Measurements from ENCODE around the gene CKMT1A.
"Not testable (repeated sequence)": the region's sequence is repeated elsewhere in the genome, so short reads cannot be mapped to it uniquely, and the experiment has no call there.

CKMT1A gene

DNA sequence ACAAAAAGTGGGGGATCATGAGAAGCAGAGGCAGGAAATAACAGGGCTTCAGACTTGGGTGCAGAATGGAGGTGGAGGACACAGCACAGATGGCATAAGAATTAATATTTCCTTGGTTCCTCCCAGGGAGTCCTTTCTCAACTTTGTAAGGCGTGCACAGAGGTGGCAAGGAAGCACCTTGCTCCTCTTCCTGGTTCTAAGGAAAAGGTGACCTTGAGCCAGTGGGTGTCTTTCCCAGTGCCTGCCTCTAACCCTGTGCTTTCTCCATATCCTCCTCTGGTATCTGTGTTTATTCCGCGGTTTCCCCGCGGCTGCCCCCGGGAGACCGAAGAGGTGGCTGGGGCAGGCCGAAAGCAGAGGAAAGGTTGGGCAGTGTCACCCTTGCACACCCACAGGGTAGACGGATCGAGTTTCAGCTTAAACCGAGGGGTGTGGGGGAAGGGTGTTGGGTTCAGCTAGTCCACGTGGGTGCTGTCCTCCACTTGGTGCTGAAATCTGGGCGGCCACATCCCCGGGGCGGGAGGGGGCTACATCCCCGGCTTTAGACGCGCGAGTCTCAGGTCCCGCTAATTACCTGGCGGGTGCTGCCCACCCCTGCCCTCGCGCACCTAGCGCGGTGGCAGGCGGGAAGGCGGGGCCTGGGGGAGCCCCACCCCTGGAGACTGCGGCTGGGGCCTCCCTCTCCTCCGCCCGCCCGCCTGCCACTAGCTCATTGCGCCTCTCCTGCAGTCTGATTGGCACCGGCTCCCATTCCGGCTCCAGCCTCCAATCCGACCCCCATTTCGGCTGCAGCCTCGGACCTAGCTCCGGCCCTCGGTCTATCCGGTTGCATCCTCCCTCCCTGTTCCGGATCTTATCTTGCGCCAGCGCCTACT, at the start of gene CKMT1A:
CKMT1A (plus strand) TSS at position 712 of the 875 bp plus-strand sequence. CDS start 192 bp downstream, outside the sequence.
- DNase-seq (ENCODE audit: low read depth); H3K4me3 ChIP-seq (replicated peaks; ENCODE audit: low read depth, low read length): not testable (repeated sequence)

DNA sequence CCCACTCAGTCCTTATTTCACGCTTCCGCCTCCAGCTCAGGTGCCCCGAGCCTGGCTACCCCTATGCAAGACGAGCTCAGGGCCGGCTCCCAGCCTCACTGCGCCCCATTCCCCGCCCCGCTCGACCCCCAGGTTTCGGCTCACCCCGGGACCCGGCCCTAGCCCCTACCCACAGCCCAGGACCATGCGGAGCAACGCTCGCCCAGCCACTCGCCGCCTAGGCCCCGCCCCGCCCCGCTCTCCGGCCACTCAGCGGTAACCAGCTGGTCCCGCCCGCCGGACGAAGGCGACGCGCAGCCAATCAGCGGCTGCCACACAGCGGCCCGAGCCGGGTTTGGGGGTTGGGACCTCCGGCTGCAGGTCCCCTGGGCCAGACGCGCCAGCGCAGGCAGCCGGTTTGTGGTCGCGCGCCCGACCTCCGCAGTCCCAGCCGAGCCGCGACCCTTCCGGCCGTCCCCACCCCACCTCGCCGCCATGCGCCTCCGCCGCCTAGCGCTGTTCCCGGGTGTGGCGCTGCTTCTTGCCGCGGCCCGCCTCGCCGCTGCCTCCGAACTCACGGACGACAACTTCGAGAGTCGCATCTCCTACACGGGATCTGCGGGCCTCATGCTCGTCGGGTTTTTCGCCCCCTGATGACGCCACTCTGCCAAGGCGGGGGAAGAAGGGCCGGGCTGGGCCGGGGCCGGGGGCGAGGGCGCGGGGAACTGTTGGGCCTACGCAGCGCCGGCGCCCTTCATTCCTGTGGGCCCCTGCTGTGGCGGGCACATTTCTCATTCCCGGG, 44.8 kb upstream of the CKMT1A start, which contains the start of gene CATSPER2:
CATSPER2 (minus strand) TSS at position 196 of the 781 bp plus-strand sequence. CDS start 783 bp downstream, outside the sequence.
- H3K4me3 ChIP-seq (replicated peaks; ENCODE audit: low read depth, low read length) = no peak within 1 kb of the TSS
- TF ChIP-seq, protein P1, sequence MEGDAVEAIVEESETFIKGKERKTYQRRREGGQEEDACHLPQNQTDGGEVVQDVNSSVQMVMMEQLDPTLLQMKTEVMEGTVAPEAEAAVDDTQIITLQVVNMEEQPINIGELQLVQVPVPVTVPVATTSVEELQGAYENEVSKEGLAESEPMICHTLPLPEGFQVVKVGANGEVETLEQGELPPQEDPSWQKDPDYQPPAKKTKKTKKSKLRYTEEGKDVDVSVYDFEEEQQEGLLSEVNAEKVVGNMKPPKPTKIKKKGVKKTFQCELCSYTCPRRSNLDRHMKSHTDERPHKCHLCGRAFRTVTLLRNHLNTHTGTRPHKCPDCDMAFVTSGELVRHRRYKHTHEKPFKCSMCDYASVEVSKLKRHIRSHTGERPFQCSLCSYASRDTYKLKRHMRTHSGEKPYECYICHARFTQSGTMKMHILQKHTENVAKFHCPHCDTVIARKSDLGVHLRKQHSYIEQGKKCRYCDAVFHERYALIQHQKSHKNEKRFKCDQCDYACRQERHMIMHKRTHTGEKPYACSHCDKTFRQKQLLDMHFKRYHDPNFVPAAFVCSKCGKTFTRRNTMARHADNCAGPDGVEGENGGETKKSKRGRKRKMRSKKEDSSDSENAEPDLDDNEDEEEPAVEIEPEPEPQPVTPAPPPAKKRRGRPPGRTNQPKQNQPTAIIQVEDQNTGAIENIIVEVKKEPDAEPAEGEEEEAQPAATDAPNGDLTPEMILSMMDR (IDR thresholded peaks at IDR 0.05; ENCODE audit: low read length, missing control alignments) = no peak
- DNase-seq (ENCODE audit: low read depth) = no peak

DNA sequence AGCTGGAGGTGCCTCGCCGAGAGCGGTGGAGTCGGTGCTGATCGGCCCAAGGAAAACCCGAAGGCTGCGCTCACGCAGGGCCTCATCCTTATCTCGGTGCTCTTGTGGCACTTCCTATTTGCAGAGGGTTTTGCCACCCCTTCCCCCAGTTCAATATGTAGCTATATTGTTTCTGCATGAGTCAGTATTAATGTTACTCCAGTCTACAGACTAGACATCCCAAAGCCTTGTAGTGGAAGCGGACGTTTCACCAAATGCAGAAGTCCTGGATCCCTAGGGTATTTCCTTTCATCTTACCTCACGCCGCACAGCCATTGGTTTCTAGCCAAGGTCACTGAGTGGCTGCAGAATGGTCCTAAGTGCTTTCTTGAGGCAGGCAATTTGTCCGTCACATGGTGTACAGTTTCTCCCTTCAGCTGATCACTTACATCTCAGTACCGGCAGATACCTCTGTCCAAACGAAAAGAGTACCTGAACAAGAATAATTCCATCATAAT, 44.2 kb upstream of the CKMT1A start:
- H3K4me3 ChIP-seq (replicated peaks; ENCODE audit: low read depth, low read length); DNase-seq (ENCODE audit: low read depth): not testable (repeated sequence)

DNA sequence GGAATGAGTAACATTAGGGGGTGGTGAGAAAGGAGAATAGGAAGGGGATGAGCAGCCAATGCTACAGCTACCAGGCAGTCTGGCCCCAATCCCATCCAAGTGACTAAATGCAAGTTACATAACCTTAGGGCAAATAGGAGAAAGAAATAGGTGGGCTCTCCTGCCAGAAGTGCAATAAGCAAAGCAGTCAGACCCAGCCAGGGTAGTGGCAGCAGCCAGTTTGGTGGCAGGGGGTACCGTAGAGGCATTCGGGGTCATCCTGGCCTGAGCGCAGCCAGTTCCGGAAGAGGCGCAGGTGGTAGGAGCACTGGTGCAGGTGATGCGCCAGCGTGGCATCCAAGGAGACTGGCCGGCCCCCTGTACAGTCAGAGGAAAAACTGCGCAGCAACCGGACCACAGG, 33.9 kb upstream of the CKMT1A start:
- not testable (repeated sequence) for DNase-seq (ENCODE audit: low read depth); H3K4me3 ChIP-seq (replicated peaks; ENCODE audit: low read depth, low read length)

DNA sequence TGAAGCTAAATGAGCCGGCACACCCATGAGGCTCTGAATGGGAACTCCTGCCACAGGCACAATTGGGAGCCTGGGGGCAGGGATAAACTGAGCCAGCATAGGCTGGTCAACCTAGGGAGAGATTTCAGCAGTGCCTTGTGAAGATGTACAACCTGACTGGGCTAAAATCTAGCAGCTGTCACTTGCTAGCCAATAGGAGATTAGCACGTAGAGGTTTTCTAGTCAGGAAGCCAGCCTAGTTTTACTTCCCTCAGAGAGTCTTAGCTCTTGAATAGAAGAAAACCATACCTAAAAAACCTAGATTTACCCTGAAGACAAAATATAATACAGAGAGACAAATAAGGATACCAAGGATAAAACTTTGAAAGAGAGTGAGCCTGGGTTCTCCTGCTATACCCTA, 31.4 kb upstream of the CKMT1A start:
- not testable (repeated sequence) for DNase-seq (ENCODE audit: low read depth); H3K4me3 ChIP-seq (replicated peaks; ENCODE audit: low read depth, low read length)

DNA sequence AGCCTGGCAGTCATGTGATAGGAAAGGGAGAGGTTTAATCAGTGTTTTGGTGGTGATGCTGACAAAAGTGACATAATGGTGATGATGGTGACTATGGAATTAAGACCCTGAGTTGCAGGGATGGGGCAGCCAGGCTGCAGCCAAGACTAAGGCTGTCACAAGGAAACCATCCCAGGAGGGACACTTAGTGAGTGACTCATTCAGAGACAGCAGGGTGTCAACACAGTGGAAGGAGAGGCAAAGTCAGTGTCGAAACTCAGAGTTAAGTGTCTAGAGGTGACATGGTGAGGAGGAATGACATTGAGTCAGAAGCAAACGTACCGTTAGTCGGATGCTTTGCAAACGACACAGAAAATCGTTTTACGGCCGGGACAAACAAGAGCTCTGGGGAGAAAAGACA, 30.3 kb upstream of the CKMT1A start:
- not testable (repeated sequence) for H3K4me3 ChIP-seq (replicated peaks; ENCODE audit: low read depth, low read length)

DNA sequence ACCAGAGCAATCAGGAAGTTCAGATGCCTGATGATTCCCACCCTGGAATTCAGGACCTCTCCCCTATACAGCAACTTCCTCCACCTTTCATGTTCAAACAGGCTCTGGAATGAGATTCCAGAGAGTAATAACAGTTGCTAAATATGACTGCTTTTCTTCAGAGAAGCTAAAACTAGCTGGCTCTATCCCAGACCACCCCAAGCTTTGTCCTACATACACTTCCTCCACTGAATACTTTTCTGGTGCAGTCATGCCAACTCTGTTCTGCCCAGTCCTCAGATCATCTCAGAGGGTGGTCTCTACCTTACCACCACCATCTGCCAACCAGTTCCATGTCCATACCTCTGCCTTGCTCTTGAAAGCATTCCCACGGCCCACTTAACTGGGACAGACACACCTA, 27.5 kb upstream of the CKMT1A start:
- not testable (repeated sequence) for H3K4me3 ChIP-seq (replicated peaks; ENCODE audit: low read depth, low read length); DNase-seq (ENCODE audit: low read depth)

More for the DNA sequence above, 30.3 kb upstream of the CKMT1A start:
- not testable (repeated sequence) for DNase-seq (ENCODE audit: low read depth)

DNA sequence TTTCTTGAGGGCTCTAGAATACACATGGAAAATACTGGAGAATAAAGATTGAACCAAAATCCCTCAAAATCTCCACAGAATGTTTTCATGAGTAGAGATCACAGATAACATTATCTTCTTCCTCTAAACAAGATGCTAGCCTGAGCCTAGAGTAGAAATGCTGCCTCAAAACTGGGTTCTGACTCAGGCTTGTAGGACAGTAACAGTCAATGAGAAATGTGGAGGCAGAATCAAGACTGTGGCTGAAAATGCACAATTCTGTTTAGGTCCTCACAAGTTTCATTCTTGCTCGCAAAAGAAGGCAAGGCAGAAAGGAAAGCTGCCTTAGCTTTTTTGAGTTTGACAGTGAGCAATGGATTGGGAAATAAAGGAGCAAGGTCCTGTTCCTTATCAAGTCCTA, 19.5 kb upstream of the CKMT1A start:
- not testable (repeated sequence) for H3K4me3 ChIP-seq (replicated peaks; ENCODE audit: low read depth, low read length); DNase-seq (ENCODE audit: low read depth)

DNA sequence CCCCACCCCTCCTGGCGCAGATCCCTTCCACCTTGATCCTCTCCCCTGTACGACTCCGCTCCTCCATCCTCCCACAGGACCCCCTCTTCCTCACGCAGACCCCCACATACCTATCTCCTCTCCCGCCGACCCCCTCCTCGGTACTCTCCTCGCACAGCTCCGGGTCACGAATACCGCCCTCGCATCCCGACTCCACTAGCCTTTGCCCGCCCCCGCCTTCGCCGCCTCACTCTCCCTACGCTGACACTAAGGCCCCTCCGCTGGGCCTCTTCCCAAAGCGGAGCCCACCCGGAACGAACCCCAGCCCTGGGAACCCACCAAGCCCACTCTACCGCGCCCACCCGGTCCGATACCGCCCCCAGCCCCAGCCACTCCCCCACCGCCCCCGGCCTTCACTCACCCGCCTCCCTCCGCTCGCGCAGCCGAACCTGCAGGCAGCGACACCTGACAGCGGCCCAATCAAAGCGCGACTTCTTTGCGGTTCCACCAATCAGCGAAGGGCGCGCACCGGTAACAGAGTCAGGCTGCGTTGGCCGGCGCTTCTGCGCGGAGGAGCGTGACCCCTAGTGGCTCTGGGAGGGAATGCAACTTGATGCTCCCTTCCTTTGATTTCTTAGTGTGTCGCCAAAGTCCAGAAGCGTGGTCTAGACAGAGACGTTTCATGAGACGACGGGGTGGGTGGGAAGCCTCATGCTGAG, 3.9 kb upstream of the CKMT1A start:
- H3K4me3 ChIP-seq (replicated peaks; ENCODE audit: low read depth, low read length); DNase-seq (ENCODE audit: low read depth): not testable (repeated sequence)

DNA sequence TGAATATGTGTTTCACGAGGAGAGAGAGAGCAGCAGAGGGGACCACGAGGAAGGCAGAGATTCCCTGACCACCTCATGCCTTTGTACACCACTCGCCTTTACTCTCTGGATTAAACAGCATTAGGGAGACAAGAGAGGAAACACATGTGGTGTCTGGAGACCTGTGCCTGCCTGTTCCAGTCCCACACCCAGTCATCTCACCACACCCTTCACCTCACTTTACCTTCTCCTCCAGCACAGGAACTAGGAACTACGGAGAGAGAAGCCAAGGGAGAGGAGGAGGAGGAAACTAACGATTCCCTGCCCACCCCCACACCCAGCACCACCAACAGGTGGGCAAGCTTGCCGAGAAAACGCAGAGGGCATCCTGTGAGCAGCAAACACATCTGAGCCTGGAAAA, 980 bp upstream of the CKMT1A start:
- DNase-seq (ENCODE audit: low read depth) = not testable (repeated sequence)

DNA sequence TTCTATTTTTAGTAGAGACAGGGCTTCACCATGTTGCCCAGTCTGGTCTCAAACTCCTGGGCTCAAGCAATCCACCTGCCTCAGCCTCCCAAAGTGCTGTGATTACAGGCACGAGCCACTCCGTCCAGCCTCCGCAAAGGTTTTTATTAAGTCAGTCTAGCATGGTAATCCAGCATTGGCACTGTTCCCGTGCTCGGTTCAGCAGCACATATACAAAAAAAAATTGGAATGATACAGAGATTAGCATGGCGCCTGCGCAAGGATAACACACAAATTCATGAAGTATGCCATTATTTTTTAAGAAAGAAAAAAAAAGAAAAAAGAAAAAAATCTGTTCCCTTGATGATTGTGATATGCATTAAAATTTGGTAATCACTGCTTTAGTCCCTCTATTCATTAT, 8.5 kb downstream of the CKMT1A start:
- DNase-seq (ENCODE audit: low read depth) = no peak
- TF ChIP-seq, protein P1 (IDR thresholded peaks at IDR 0.05; ENCODE audit: low read length, missing control alignments) = no peak
- H3K4me3 ChIP-seq (replicated peaks; ENCODE audit: low read depth, low read length) = no peak overlapping the region

More for the DNA sequence above, 980 bp upstream of the CKMT1A start:
- H3K4me3 ChIP-seq (replicated peaks; ENCODE audit: low read depth, low read length) = not testable (repeated sequence)
